Measurements from ENCODE around the gene NAT16. TPM values are rescaled to one million over a fixed set of nuclear protein-coding genes. Genes with fewer than 3 reads are reported as not detected.

NAT16 gene
- total RNA-seq, 1 donor from 2014 or later: not detected

DNA sequence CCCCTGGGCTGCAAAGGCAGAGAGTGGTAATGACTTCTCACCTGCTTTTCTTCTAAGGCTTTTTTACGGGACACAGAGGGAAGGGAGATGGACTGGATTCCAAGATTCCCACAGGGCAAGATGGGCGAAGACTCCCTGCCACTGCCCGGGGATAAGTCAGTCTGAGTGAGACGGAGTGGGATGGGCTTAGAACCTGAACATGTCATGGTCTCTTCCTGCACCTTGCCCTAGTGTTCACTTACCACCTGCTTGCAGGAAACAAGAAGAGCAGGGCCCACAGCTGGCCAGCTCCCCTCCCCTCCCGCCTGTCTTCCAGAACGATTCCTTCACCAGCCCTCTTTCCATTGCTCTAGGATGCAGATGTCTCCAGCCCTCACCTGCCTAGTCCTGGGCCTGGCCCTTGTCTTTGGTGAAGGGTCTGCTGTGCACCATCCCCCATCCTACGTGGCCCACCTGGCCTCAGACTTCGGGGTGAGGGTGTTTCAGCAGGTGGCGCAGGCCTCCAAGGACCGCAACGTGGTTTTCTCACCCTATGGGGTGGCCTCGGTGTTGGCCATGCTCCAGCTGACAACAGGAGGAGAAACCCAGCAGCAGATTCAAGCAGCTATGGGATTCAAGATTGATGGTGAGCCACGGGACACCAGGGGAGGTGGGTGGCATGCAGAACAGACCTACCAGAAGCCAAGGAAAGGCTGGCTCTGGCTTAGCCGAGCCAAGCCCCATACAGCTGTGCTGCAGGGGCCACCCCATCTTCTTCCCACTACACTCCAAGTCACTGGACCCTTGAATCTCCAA lies 51.9 kb downstream of the NAT16 start:
- DNase-seq (ENCODE audit: extremely low spot score in 2 of 2): no peak
- H3K9me3 ChIP-seq: no peaks in the 10 kb centered on the region
- H3K27ac ChIP-seq: no peak overlapping the region
- intact Hi-C loops (cut with DNase I): loop anchor here (5.0 kb wide), 1 partner anchor 41 kb away; the partner anchor contains the start of gene TRIM56
- no peaks in the 10 kb centered on the region for H3K36me3 ChIP-seq
- H3K27me3 ChIP-seq: no peaks in the 10 kb centered on the region
- peaks cover 41% of the 10 kb centered on the region for H3K4me1 ChIP-seq
- TF ChIP-seq POLR2AphosphoS5 (IDR thresholded peaks at IDR 0.05; ENCODE audit: insufficient read depth in 1 of 2, low read depth in 1 of 2): no peak
- H3K4me3 ChIP-seq: peak overlapping the region in 1 of 2 donors; percentile 14

GRCh38 chr7:101127460-101128039 lies 52.5 kb downstream of the NAT16 start:
- peak overlapping the region; percentile 61 for H3K27ac ChIP-seq
- H3K4me3 ChIP-seq: peak overlapping the region; percentile 14 to 45
- H3K4me1 ChIP-seq: peaks cover 46% of the 10 kb centered on the region
- TF ChIP-seq POLR2A (IDR thresholded peaks at IDR 0.05) (no peak), POLR2AphosphoS5 (IDR thresholded peaks at IDR 0.05; ENCODE audit: insufficient read depth in 1 of 2, low read depth in 1 of 2) (no peak)
- TF ChIP-seq, protein P1, sequence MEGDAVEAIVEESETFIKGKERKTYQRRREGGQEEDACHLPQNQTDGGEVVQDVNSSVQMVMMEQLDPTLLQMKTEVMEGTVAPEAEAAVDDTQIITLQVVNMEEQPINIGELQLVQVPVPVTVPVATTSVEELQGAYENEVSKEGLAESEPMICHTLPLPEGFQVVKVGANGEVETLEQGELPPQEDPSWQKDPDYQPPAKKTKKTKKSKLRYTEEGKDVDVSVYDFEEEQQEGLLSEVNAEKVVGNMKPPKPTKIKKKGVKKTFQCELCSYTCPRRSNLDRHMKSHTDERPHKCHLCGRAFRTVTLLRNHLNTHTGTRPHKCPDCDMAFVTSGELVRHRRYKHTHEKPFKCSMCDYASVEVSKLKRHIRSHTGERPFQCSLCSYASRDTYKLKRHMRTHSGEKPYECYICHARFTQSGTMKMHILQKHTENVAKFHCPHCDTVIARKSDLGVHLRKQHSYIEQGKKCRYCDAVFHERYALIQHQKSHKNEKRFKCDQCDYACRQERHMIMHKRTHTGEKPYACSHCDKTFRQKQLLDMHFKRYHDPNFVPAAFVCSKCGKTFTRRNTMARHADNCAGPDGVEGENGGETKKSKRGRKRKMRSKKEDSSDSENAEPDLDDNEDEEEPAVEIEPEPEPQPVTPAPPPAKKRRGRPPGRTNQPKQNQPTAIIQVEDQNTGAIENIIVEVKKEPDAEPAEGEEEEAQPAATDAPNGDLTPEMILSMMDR (IDR thresholded peaks at IDR 0.05): no peak
- no peaks in the 10 kb centered on the region for H3K27me3 ChIP-seq
- DNase-seq (ENCODE audit: extremely low spot score in 2 of 2): no peak
- intact Hi-C loops (cut with DNase I): loop anchor here (5.0 kb wide), 1 partner anchor 40 kb away; the partner anchor contains the start of gene TRIM56
- no peaks in the 10 kb centered on the region for H3K9me3 ChIP-seq
- no peaks in the 10 kb centered on the region for H3K36me3 ChIP-seq

DNA sequence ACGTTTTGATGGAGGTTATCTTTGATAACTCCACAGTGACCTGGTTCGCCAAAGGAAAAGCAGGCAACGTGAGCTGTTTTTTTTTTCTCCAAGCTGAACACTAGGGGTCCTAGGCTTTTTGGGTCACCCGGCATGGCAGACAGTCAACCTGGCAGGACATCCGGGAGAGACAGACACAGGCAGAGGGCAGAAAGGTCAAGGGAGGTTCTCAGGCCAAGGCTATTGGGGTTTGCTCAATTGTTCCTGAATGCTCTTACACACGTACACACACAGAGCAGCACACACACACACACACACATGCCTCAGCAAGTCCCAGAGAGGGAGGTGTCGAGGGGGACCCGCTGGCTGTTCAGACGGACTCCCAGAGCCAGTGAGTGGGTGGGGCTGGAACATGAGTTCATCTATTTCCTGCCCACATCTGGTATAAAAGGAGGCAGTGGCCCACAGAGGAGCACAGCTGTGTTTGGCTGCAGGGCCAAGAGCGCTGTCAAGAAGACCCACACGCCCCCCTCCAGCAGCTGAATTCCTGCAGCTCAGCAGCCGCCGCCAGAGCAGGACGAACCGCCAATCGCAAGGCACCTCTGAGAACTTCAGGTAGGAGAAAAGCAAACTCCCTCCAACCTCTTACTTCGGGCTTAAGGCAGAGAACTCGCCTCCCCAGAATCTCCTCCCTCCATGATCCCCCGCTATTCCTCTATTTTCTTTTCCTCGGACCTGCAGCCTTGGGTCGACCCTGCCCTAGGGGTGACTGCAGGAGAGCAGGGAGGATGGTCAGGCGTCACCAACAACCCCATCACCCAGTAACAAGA lies 53.2 kb downstream of the NAT16 start, which contains the start of gene SERPINE1:
Gene SERPINE1, plus strand, starts transcription at position 454 of the 809 bp plus-strand sequence. CDS start 1,290 bp downstream, outside the sequence.
- TF ChIP-seq, protein P1 (IDR thresholded peaks at IDR 0.05): peak in 1 of 3 experiments; percentile 26
- TF ChIP-seq POLR2A (IDR thresholded peaks at IDR 0.05) (peak in 1 of 2 donors; percentile 87), POLR2AphosphoS5 (IDR thresholded peaks at IDR 0.05; ENCODE audit: insufficient read depth in 1 of 2, low read depth in 1 of 2) (peak; percentile 68 to 89)
- Histone ChIP-seq H3K27ac (peak within 1 kb of the TSS; percentile 81), H3K4me3 (peak within 1 kb of the TSS; percentile 14 to 45), H3K9me3 (no peaks in the 10 kb centered on the region), H3K4me1 (peaks cover 53% of the 10 kb centered on the region), H3K36me3 (no peaks in the 10 kb centered on the region), H3K27me3 (no peaks in the 10 kb centered on the region)
- peak in 1 of 2 donors; percentile 99 for DNase-seq (ENCODE audit: extremely low spot score in 2 of 2)
- intact Hi-C loops (cut with DNase I): loop anchor here (5.0 kb wide), 1 partner anchor 40 kb away; the partner anchor contains the start of gene TRIM56

DNA sequence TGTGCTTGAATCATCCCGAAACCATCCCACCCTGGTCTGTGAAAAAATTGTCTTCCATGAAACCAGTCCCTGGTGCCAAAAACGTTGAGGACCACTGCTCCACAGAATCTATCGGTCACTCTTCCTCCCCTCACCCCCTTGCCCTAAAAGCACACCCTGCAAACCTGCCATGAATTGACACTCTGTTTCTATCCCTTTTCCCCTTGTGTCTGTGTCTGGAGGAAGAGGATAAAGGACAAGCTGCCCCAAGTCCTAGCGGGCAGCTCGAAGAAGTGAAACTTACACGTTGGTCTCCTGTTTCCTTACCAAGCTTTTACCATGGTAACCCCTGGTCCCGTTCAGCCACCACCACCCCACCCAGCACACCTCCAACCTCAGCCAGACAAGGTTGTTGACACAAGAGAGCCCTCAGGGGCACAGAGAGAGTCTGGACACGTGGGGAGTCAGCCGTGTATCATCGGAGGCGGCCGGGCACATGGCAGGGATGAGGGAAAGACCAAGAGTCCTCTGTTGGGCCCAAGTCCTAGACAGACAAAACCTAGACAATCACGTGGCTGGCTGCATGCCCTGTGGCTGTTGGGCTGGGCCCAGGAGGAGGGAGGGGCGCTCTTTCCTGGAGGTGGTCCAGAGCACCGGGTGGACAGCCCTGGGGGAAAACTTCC lies 54.0 kb downstream of the NAT16 start:
- no peaks in the 10 kb centered on the region for H3K9me3 ChIP-seq
- peaks cover 60% of the 10 kb centered on the region for H3K4me1 ChIP-seq
- TF ChIP-seq, protein P1 (IDR thresholded peaks at IDR 0.05): no peak
- no peak for TF ChIP-seq POLR2AphosphoS5 (IDR thresholded peaks at IDR 0.05; ENCODE audit: insufficient read depth in 1 of 2, low read depth in 1 of 2)
- no peak for TF ChIP-seq POLR2A (IDR thresholded peaks at IDR 0.05)
- intact Hi-C loops (cut with DNase I): loop anchor here (5.0 kb wide), 1 partner anchor 39 kb away; the partner anchor contains the start of gene TRIM56
- peak overlapping the region; percentile 81 for H3K27ac ChIP-seq
- no peaks in the 10 kb centered on the region for H3K27me3 ChIP-seq
- peak overlapping the region in 1 of 2 donors; percentile 45 for H3K4me3 ChIP-seq
- H3K36me3 ChIP-seq: no peaks in the 10 kb centered on the region
- no peak for DNase-seq (ENCODE audit: extremely low spot score in 2 of 2)
